IMR-90 (cell line): Measurements from ENCODE around the gene MAOB. TPM values are rescaled to one million over a fixed set of nuclear protein-coding genes. Genes with fewer than 3 reads are reported as not detected.

Experiments used
- ATAC-seq: fragments of 200-7000 bp; cut with Tn5 transposase; 2 replicates; pipeline ENCODE4 v1.9.1; 2020; ENCODE audit warnings: low read depth, mild to moderate bottlenecking, moderate library complexity
- BruUV-seq: library from RNA; stranded (reverse); fragments of 400-500 nt; replicated peaks from 2 replicates; lab custom pipeline; 2021; lab: Mats Ljungman, UMichigan
- CTCF ChIA-PET: fragments of 300-600 bp; formaldehyde crosslinking; extraction: SDS; loops from one replicate; lab custom pipeline; 2021; ENCODE audit warnings: antibody characterized with exemption; lab: Yijun Ruan, JAX
- POLR2A ChIA-PET: fragments of 300-600 bp; sonication (Branson Sonifier 250); formaldehyde crosslinking; loops from one replicate; lab custom pipeline; 2022; ENCODE audit warnings: antibody characterized with exemption; ENCODE audit not compliant: unreplicated experiment; lab: Charles Lee
- DNase-seq: peaks from one replicate; pipeline ENCODE4 v3.0.0; 2013
- H2AFZ ChIP-seq: replicated peaks from 2 replicates; pipeline ENCODE3; 2013; ENCODE audit warnings: low read length, mild to moderate bottlenecking; ENCODE audit not compliant: poor library complexity
- H2AK5ac ChIP-seq: 2 replicates; pipeline ENCODE4 v1.6.1; 2013; ENCODE audit warnings: low read depth, low read length, inconsistent platforms
- H2AK9ac ChIP-seq: replicated peaks from 2 replicates; pipeline ENCODE3; 2013; ENCODE audit warnings: mild to moderate bottlenecking, low read depth, low read length, moderate library complexity; ENCODE audit not compliant: poor library complexity
- H2BK120ac ChIP-seq: 2 replicates; pipeline ENCODE4 v1.6.1; 2013; ENCODE audit warnings: low read depth, low read length, inconsistent platforms
- H2BK15ac ChIP-seq: 3 replicates; pipeline ENCODE4 v1.6.1; 2013; ENCODE audit warnings: low read depth, low read length, inconsistent platforms
- H2BK20ac ChIP-seq: 2 replicates; pipeline ENCODE4 v1.6.1; 2013; ENCODE audit warnings: low read depth, mild to moderate bottlenecking, inconsistent platforms, low read length, moderate library complexity
- H2BK5ac ChIP-seq: 2 replicates; pipeline ENCODE4 v1.6.1; 2013; ENCODE audit warnings: mild to moderate bottlenecking, low read depth, low read length, inconsistent platforms; ENCODE audit not compliant: poor library complexity, severe bottlenecking
- H3K14ac ChIP-seq: replicated peaks from 2 replicates; pipeline ENCODE4 v1.6.1; 2013; ENCODE audit warnings: low read depth, low read length, inconsistent platforms
- H3K18ac ChIP-seq: 2 replicates; pipeline ENCODE4 v1.6.1; 2013; ENCODE audit warnings: low read depth, low read length, control low read depth
- H3K23ac ChIP-seq: 2 replicates; pipeline ENCODE4 v1.6.1; 2013; ENCODE audit warnings: low read depth, low read length, inconsistent platforms
- H3K27ac ChIP-seq: 2 replicates; pipeline ENCODE4 v1.5.1; 2013; ENCODE audit warnings: mild to moderate bottlenecking, control low read depth, low read length; ENCODE audit not compliant: insufficient read depth
- H3K27me3 ChIP-seq: 2 replicates; pipeline ENCODE4 v1.6.1; 2013; ENCODE audit warnings: low read length; ENCODE audit not compliant: control insufficient read depth, insufficient read depth
- H3K36me3 ChIP-seq: 2 replicates; pipeline ENCODE4 v1.6.1; 2013; ENCODE audit warnings: low read length, mixed read lengths; ENCODE audit not compliant: control insufficient read depth, insufficient read depth
- H3K4ac ChIP-seq: 2 replicates; pipeline ENCODE4 v1.6.1; 2013; ENCODE audit warnings: low read depth, low read length, inconsistent platforms
- H3K4me1 ChIP-seq: 2 replicates; pipeline ENCODE4 v1.6.1; 2013; ENCODE audit warnings: low read length, mixed read lengths; ENCODE audit not compliant: control insufficient read depth, insufficient read depth
- H3K4me2 ChIP-seq: 2 replicates; pipeline ENCODE4 v1.6.1; 2013; ENCODE audit warnings: low read depth, mild to moderate bottlenecking, control low read depth, low read length, moderate library complexity
- H3K4me3 ChIP-seq: 2 replicates; pipeline ENCODE4 v1.5.1; 2013; ENCODE audit warnings: low read depth, mild to moderate bottlenecking, control low read depth, low read length, moderate library complexity; ENCODE audit not compliant: insufficient read depth
- H3K56ac ChIP-seq: 2 replicates; pipeline ENCODE4 v1.6.1; 2013; ENCODE audit warnings: low read length, inconsistent platforms; ENCODE audit not compliant: insufficient read depth; ENCODE audit errors: extremely low read depth
- H3K79me1 ChIP-seq, 2 experiments: 2 replicates each; pipeline ENCODE4 v1.6.1; 2013; ENCODE audit warnings: low read length in 2 of 2, inconsistent platforms in 1 of 2, low read depth in 1 of 2
- H3K9ac ChIP-seq: 2 replicates; pipeline ENCODE4 v1.6.1; 2013; ENCODE audit warnings: low read depth, low read length, control low read depth
- H3K9me1 ChIP-seq: 2 replicates; pipeline ENCODE4 v1.6.1; 2013; ENCODE audit warnings: low read length, inconsistent platforms; ENCODE audit not compliant: insufficient read depth
- H3K9me3 ChIP-seq: 2 replicates; pipeline ENCODE4 v1.6.1; 2013; ENCODE audit warnings: low read length; ENCODE audit not compliant: control insufficient read depth, insufficient read depth
- H4K20me1 ChIP-seq: 2 replicates; pipeline ENCODE4 v1.6.1; 2013; ENCODE audit warnings: low read length, inconsistent platforms; ENCODE audit not compliant: insufficient read depth
- H4K5ac ChIP-seq: 2 replicates; pipeline ENCODE4 v1.6.1; 2013; ENCODE audit warnings: mild to moderate bottlenecking, low read depth, low read length, control low read depth
- H4K8ac ChIP-seq, 2 experiments: 2 replicates each; pipeline ENCODE4 v1.6.1; 2013; ENCODE audit warnings: low read depth in 2 of 2, low read length in 2 of 2, control low read depth in 1 of 2, inconsistent platforms in 1 of 2
- H4K91ac ChIP-seq: 2 replicates; pipeline ENCODE4 v1.6.1; 2013; ENCODE audit warnings: low read depth, low read length, inconsistent platforms; ENCODE audit not compliant: insufficient read depth
- MAZ ChIP-seq: IDR thresholded peaks from 2 replicates; pipeline ENCODE4 v1.6.1; 2012; ENCODE audit warnings: low read depth, mild to moderate bottlenecking, low read length, improper control_type of control experiment, moderate library complexity, borderline replicate concordance
- dilution Hi-C: fragments of 300-500 bp; cut with HindIII; formaldehyde crosslinking; loops from one replicate; pipeline ENCODE4 v1.14.3; 2018; ENCODE audit warnings: low sequenced_read_pairs; ENCODE audit not compliant: unreplicated experiment
- in situ Hi-C: fragments of 300-500 bp; cut with MboI; formaldehyde crosslinking; loops from 3 replicates; pipeline ENCODE4 v1.14.3; 2019; ENCODE audit warnings: low sequenced_read_pairs, inconsistent platforms, mixed read lengths
- intact Hi-C: fragments of 100-400 bp; cut with micrococcal nuclease; formaldehyde crosslinking; loops from 2 replicates; pipeline ENCODE4 v1.10.0; 2022
- polyA plus RNA-seq, 3 experiments: library from polyadenylated mRNA; depleted of rRNA; stranded (reverse); fragments of >200 nt; gene quantifications; 2 replicates each; pipeline ENCODE4 v1.2.3, GENCODE V29; 2012; ENCODE audit warnings: low replicate concordance in 1 of 3
- total RNA-seq: library from RNA; depleted of rRNA; stranded (reverse); fragments of >200 nt; gene quantifications from 2 replicates; pipeline ENCODE4 v1.2.3, GENCODE V29; 2012

MAOB gene
- total and polyA plus RNA-seq, 2 of the 4 experiments (the other 2 are of a cell fraction): 0.36 to 0.46 TPM

GRCh38 chrX:43813898-43814297, 68.4 kb downstream of the MAOB start:
- dilution Hi-C loops (no loop called here), intact Hi-C loops (no loop called here), in situ Hi-C loops (no loop called here)
- Histone ChIP-seq H3K9me1 (no peaks in the 10 kb centered on the region), H3K14ac (no peak overlapping the region), H2BK20ac (no peak overlapping the region), H3K4me3 (no peak overlapping the region), H3K36me3 (no peaks in the 10 kb centered on the region), H2BK15ac (no peak overlapping the region), H3K4me1 (no peaks in the 10 kb centered on the region), H3K79me1 (no peaks in the 10 kb centered on the region), H3K9ac (no peak overlapping the region), H3K4ac (no peak overlapping the region), H3K23ac (no peak overlapping the region), H3K56ac (no peak overlapping the region), H2AFZ (no peak overlapping the region), H2AK9ac (no peak overlapping the region), H3K27ac (no peak overlapping the region), H3K9me3 (no peaks in the 10 kb centered on the region), H2BK120ac (no peak overlapping the region), H4K8ac (no peak overlapping the region), H2AK5ac (no peak overlapping the region), H4K20me1 (no peaks in the 10 kb centered on the region), H3K27me3 (peaks cover 1% of the 10 kb centered on the region; the same call in 1 of the 2 replicates), H3K18ac (no peak overlapping the region), H2BK5ac (no peak overlapping the region), H3K4me2 (no peak overlapping the region), H4K91ac (no peak overlapping the region), H4K5ac (no peak overlapping the region)
- BruUV-seq: no TSS peak
- TF ChIP-seq MAZ: no peak
- DNase-seq (no peak), ATAC-seq (no peak)
- ChIA-PET CTCF (no interaction called here), POLR2A (no interaction called here)
